ENCODE results near the gene KCNH4. TPM values are rescaled to one million over a fixed set of nuclear protein-coding genes. Genes with fewer than 3 reads are reported as not detected.

The KCNH4 gene
- total and polyA plus RNA-seq, 9 of the 15 experiments (the other 6 are each of a cell fraction or from before 2014, with no cell fraction given): 0.10 to 1.8 (median 0.50) TPM

DNA sequence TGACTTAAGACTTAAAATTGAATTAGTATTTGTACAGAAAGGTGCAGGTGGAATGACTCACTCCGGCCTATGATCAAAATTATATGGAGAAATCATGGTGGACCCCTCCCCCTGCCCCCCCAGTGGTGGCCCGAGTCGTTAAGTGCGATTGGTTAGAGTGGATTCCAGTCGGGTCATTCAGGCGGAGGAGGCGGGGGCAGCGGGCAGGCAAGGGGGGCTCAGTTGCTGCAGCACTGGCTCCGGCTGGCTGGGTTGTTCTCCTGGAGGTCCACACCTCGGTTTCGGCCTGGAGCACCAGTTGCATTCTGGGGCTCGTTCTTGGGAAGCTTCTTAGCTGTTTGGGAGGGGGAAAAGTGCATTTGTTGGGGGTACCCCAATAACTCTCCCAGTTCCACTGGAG, 55.4 kb downstream of the KCNH4 start:
- Histone ChIP-seq H3K4me2 (ENCODE audit: insufficient read depth, low read length) (no peak overlapping the region), H3K4me1 (replicated peaks in 1 of 2; ENCODE audit: control insufficient read depth in 2 of 2, insufficient read depth in 2 of 2, low read length in 2 of 2) (peaks cover 6 to 24% of the 10 kb centered on the region in 2 experiments; a peak in 4 of 5 replicates), H3K9ac (ENCODE audit: insufficient read depth in 1 of 2, low read depth in 2 of 2, low read length in 2 of 2) (no peak overlapping the region), H2AFZ (ENCODE audit: low read depth, low read length) (no peak overlapping the region), H3K9me1 (ENCODE audit: control insufficient read depth, insufficient read depth, low read length) (peaks cover 3% of the 10 kb centered on the region), H3K79me2 (ENCODE audit: control insufficient read depth, insufficient read depth, low read length) (peaks cover 5% of the 10 kb centered on the region), H3K9me3 (replicated peaks; ENCODE audit: control insufficient read depth, insufficient read depth, low read depth, low read length) (no peaks in the 10 kb centered on the region), H3K4me3 (no peak overlapping the region), H3K27me3 (ENCODE audit: control insufficient read depth in 2 of 2, insufficient read depth in 2 of 2, low read length in 2 of 2) (no peaks in the 10 kb centered on the region), H4K20me1 (replicated peaks; ENCODE audit: control insufficient read depth, insufficient read depth, low read length) (no peaks in the 10 kb centered on the region), H3K36me3 (ENCODE audit: control insufficient read depth, insufficient read depth, low read length) (peaks cover 64% of the 10 kb centered on the region), H3K27ac (ENCODE audit: extremely low read depth, low read depth, low read length) (no peak overlapping the region)
- BruUV-seq (replicated peaks): no TSS peak
- in situ Hi-C loops (cut with MboI) (no loop called here), intact Hi-C loops (cut with micrococcal nuclease) (no loop called here)
- ATAC-seq (no peak), DNase-seq (ENCODE audit: extremely low read depth in 1 of 4, low spot score in 3 of 4) (no peak), FAIRE-seq (no peak)
- ChIA-PET CTCF (ENCODE audit: low intra/inter-chr PET ratio) (no interaction called here), POLR2A (interaction anchor here (1.2 to 1.4 kb wide), 3 partner anchors 12 to 167 kb away, joined by 3 to 4 read pairs (median 4); no protein-coding TSS in a partner anchor)
- WGBS (ENCODE audit: insufficient coverage, low coverage, missing lambda C conversion rate): 92% methylated on average over 10 of the region's 12 CpGs
- no peak for TF ChIP-seq BDP1 (IDR thresholded peaks at IDR 0.05; ENCODE audit: insufficient read depth, insufficient read length)
- TF ChIP-seq ATF2 (CRISPR knock-in tag; IDR thresholded peaks at IDR 0.05): no peak
- TF ChIP-seq, protein P1, sequence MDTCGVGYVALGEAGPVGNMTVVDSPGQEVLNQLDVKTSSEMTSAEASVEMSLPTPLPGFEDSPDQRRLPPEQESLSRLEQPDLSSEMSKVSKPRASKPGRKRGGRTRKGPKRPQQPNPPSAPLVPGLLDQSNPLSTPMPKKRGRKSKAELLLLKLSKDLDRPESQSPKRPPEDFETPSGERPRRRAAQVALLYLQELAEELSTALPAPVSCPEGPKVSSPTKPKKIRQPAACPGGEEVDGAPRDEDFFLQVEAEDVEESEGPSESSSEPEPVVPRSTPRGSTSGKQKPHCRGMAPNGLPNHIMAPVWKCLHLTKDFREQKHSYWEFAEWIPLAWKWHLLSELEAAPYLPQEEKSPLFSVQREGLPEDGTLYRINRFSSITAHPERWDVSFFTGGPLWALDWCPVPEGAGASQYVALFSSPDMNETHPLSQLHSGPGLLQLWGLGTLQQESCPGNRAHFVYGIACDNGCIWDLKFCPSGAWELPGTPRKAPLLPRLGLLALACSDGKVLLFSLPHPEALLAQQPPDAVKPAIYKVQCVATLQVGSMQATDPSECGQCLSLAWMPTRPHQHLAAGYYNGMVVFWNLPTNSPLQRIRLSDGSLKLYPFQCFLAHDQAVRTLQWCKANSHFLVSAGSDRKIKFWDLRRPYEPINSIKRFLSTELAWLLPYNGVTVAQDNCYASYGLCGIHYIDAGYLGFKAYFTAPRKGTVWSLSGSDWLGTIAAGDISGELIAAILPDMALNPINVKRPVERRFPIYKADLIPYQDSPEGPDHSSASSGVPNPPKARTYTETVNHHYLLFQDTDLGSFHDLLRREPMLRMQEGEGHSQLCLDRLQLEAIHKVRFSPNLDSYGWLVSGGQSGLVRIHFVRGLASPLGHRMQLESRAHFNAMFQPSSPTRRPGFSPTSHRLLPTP (IDR thresholded peaks at IDR 0.05; ENCODE audit: borderline replicate concordance, extremely low read depth, insufficient read length): no peak
- no peak for TF ChIP-seq YY1 (IDR thresholded peaks at IDR 0.05; ENCODE audit: borderline replicate concordance in 1 of 3, control insufficient read depth in 1 of 3, extremely low read depth in 1 of 3, insufficient read depth in 3 of 3, insufficient read length in 1 of 3, insufficient replicate concordance in 2 of 3, low read depth in 1 of 3, low read length in 2 of 3)
- TF ChIP-seq, protein P2, sequence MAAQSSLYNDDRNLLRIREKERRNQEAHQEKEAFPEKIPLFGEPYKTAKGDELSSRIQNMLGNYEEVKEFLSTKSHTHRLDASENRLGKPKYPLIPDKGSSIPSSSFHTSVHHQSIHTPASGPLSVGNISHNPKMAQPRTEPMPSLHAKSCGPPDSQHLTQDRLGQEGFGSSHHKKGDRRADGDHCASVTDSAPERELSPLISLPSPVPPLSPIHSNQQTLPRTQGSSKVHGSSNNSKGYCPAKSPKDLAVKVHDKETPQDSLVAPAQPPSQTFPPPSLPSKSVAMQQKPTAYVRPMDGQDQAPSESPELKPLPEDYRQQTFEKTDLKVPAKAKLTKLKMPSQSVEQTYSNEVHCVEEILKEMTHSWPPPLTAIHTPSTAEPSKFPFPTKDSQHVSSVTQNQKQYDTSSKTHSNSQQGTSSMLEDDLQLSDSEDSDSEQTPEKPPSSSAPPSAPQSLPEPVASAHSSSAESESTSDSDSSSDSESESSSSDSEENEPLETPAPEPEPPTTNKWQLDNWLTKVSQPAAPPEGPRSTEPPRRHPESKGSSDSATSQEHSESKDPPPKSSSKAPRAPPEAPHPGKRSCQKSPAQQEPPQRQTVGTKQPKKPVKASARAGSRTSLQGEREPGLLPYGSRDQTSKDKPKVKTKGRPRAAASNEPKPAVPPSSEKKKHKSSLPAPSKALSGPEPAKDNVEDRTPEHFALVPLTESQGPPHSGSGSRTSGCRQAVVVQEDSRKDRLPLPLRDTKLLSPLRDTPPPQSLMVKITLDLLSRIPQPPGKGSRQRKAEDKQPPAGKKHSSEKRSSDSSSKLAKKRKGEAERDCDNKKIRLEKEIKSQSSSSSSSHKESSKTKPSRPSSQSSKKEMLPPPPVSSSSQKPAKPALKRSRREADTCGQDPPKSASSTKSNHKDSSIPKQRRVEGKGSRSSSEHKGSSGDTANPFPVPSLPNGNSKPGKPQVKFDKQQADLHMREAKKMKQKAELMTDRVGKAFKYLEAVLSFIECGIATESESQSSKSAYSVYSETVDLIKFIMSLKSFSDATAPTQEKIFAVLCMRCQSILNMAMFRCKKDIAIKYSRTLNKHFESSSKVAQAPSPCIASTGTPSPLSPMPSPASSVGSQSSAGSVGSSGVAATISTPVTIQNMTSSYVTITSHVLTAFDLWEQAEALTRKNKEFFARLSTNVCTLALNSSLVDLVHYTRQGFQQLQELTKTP (IDR thresholded peaks at IDR 0.05; ENCODE audit: low read depth in 1 of 2, partially characterized antibody in 2 of 2): no peak
- no peak for TF ChIP-seq DDX20 (tag; IDR thresholded peaks at IDR 0.05; ENCODE audit: low read depth)
- no peak for TF ChIP-seq ZNF740 (CRISPR knock-in tag; IDR thresholded peaks at IDR 0.05)
- TF ChIP-seq ZNF740 (tag; IDR thresholded peaks at IDR 0.05): no peak
- TF ChIP-seq PHF20 (IDR thresholded peaks at IDR 0.05; ENCODE audit: partially characterized antibody): no peak
- TF ChIP-seq CREB3 (tag; conservative IDR thresholded peaks at IDR 0.05; ENCODE audit: low read depth): no peak

Measured in K562 (cell line).